Loucy (cell line): Measurements from ENCODE around the gene PKHD1.

ENCODE experiments used
- H2AFZ ChIP-seq: fragments of 200-600 bp; sonication (generic); 2 replicates; pipeline ENCODE4 v1.6.0; 2016; ENCODE audit warnings: antibody characterized with exemption, mild to moderate bottlenecking, low read length, moderate library complexity
- H3F3A ChIP-seq: fragments of 200-600 bp; 2 replicates; pipeline ENCODE4 v1.6.0; 2016; ENCODE audit warnings: antibody characterized with exemption, low read depth, mild to moderate bottlenecking
- H3K27me3 ChIP-seq: fragments of 200-600 bp; sonication (generic); 2 replicates; pipeline ENCODE4 v1.6.1; 2014; ENCODE audit warnings: low read length, mild to moderate bottlenecking; ENCODE audit not compliant: insufficient read depth, poor library complexity, severe bottlenecking
- H3K36me3 ChIP-seq: fragments of 200-600 bp; sonication (generic); 2 replicates; pipeline ENCODE4 v1.6.1; 2016; ENCODE audit warnings: low read length; ENCODE audit not compliant: insufficient read depth
- H3K4me1 ChIP-seq: fragments of 200-600 bp; sonication (generic); 2 replicates; pipeline ENCODE4 v1.5.1; 2014; ENCODE audit warnings: low read length, mild to moderate bottlenecking; ENCODE audit not compliant: insufficient read depth, poor library complexity, severe bottlenecking
- H3K4me2 ChIP-seq: fragments of 200-600 bp; sonication (generic); 2 replicates; pipeline ENCODE4 v1.6.0; 2014; ENCODE audit warnings: antibody characterized with exemption, low read length, low read depth, mild to moderate bottlenecking; ENCODE audit not compliant: poor library complexity, severe bottlenecking
- H3K4me3 ChIP-seq: fragments of 200-600 bp; sonication (generic); 2 replicates; pipeline ENCODE4 v1.5.1; 2014; ENCODE audit warnings: low read length, mild to moderate bottlenecking, mixed read lengths; ENCODE audit not compliant: poor library complexity, severe bottlenecking
- H3K79me2 ChIP-seq: fragments of 200-600 bp; sonication (generic); 2 replicates; pipeline ENCODE4 v1.6.1; 2014; ENCODE audit warnings: low read length; ENCODE audit not compliant: insufficient read depth
- H3K9ac ChIP-seq: fragments of 200-600 bp; sonication (generic); 2 replicates; pipeline ENCODE4 v1.6.0; 2014; ENCODE audit warnings: mild to moderate bottlenecking, low read depth, low read length, moderate library complexity; ENCODE audit not compliant: poor library complexity, severe bottlenecking
- H3K9me2 ChIP-seq: fragments of 200-600 bp; sonication (generic); replicated peaks from 2 replicates; pipeline ENCODE4 v1.6.1; 2016; ENCODE audit warnings: low read depth, low read length, mixed read lengths
- H3K9me3 ChIP-seq: fragments of 200-600 bp; sonication (generic); 2 replicates; pipeline ENCODE4 v1.6.1; 2014; ENCODE audit warnings: mild to moderate bottlenecking, antibody characterized with exemption, low read length, low read depth; ENCODE audit not compliant: insufficient read depth
- H4K20me1 ChIP-seq: fragments of 200-600 bp; sonication (generic); 2 replicates; pipeline ENCODE4 v1.6.0; 2014; ENCODE audit warnings: antibody characterized with exemption, low read length, mild to moderate bottlenecking; ENCODE audit not compliant: insufficient read depth, poor library complexity, severe bottlenecking
- CTCF ChIP-seq: fragments of 200-600 bp; sonication (generic); conservative IDR thresholded peaks from 2 replicates; pipeline ENCODE4 v1.5.1; 2014; ENCODE audit warnings: mild to moderate bottlenecking, antibody characterized with exemption, low read length
- EZH2phosphoT487 ChIP-seq: fragments of 200-600 bp; IDR thresholded peaks from 2 replicates; pipeline ENCODE4 v1.6.1; 2018; ENCODE audit warnings: antibody characterized with exemption, mild to moderate bottlenecking, moderate library complexity, borderline replicate concordance

Gene PKHD1

GRCh38 chr6:51768087-51768486 lies 319.3 kb downstream of the PKHD1 start:
- H3K27me3 ChIP-seq: no peaks in the 10 kb centered on the region
- H3K9me2 ChIP-seq: no peaks in the 10 kb centered on the region
- no peak overlapping the region for H2AFZ ChIP-seq
- H3K79me2 ChIP-seq: no peaks in the 10 kb centered on the region
- TF ChIP-seq CTCF: no peak
- no peak for TF ChIP-seq EZH2phosphoT487
- no peaks in the 10 kb centered on the region for H3F3A ChIP-seq
- no peaks in the 10 kb centered on the region for H3K36me3 ChIP-seq
- H3K9me3 ChIP-seq: no peaks in the 10 kb centered on the region
- H3K4me2 ChIP-seq: no peak overlapping the region
- H3K9ac ChIP-seq: no peak overlapping the region
- no peaks in the 10 kb centered on the region for H3K4me1 ChIP-seq
- H4K20me1 ChIP-seq: no peaks in the 10 kb centered on the region
- no peak overlapping the region for H3K4me3 ChIP-seq

GRCh38 chr6:51765230-51765629 lies 322.2 kb downstream of the PKHD1 start:
- Histone ChIP-seq H3K4me2 (no peak overlapping the region), H4K20me1 (no peaks in the 10 kb centered on the region), H2AFZ (no peak overlapping the region), H3K9ac (no peak overlapping the region), H3F3A (no peaks in the 10 kb centered on the region), H3K9me3 (no peaks in the 10 kb centered on the region), H3K9me2 (no peaks in the 10 kb centered on the region), H3K4me1 (no peaks in the 10 kb centered on the region), H3K4me3 (no peak overlapping the region), H3K36me3 (no peaks in the 10 kb centered on the region), H3K79me2 (no peaks in the 10 kb centered on the region), H3K27me3 (no peaks in the 10 kb centered on the region)
- no peak for TF ChIP-seq EZH2phosphoT487
- no peak for TF ChIP-seq CTCF

- Histone ChIP-seq H3K9me3 (no peaks in the 10 kb centered on the region), H3K79me2 (no peaks in the 10 kb centered on the region), H3K9ac (no peak overlapping the region), H3K27me3 (no peaks in the 10 kb centered on the region), H3K4me1 (no peaks in the 10 kb centered on the region), H3F3A (no peaks in the 10 kb centered on the region), H3K9me2 (no peaks in the 10 kb centered on the region), H3K4me3 (no peak overlapping the region), H3K36me3 (no peaks in the 10 kb centered on the region), H3K4me2 (no peak overlapping the region), H4K20me1 (no peaks in the 10 kb centered on the region), H2AFZ (no peak overlapping the region)
- TF ChIP-seq EZH2phosphoT487: no peak
- peak; percentile 75 for TF ChIP-seq CTCF
Measured at GRCh38 chr6:51753635-51754034, 333.8 kb downstream of the PKHD1 start.
